ENCODE results near the gene MAPK1IP1L. TPM values are rescaled to one million over a fixed set of nuclear protein-coding genes. Genes with fewer than 3 reads are reported as not detected.
"Not testable (repeated sequence)": the region's sequence is repeated elsewhere in the genome, so short reads cannot be mapped to it uniquely, and the experiment has no call there.

MAPK1IP1L gene
- 72.5 TPM for total RNA-seq
- long read RNA-seq, partial matches to known transcripts: 20 of 99 reads
- long read RNA-seq, other reads (novel, unspliced or antisense): 79 of 99 reads

GRCh38 chr14:55051423-55052268, at the start of gene MAPK1IP1L:
Gene MAPK1IP1L, plus strand, starts transcription at chr14:55051647. Its CDS starts 10,037 bp downstream, at chr14:55061684.
- H3K4me1 ChIP-seq: peaks cover 23% of the 10 kb centered on the region
- peak; percentile 99 for ATAC-seq
- peak within 1 kb of the TSS; percentile 99 for H3K27ac ChIP-seq
- DNase-seq: peak; percentile 96
- no peaks in the 10 kb centered on the region for H3K9me3 ChIP-seq
- H3K27me3 ChIP-seq: no peaks in the 10 kb centered on the region
- intact Hi-C loops (cut with DNase I): no loop called here
- H3K36me3 ChIP-seq: no peaks in the 10 kb centered on the region
- TF ChIP-seq, protein P1, sequence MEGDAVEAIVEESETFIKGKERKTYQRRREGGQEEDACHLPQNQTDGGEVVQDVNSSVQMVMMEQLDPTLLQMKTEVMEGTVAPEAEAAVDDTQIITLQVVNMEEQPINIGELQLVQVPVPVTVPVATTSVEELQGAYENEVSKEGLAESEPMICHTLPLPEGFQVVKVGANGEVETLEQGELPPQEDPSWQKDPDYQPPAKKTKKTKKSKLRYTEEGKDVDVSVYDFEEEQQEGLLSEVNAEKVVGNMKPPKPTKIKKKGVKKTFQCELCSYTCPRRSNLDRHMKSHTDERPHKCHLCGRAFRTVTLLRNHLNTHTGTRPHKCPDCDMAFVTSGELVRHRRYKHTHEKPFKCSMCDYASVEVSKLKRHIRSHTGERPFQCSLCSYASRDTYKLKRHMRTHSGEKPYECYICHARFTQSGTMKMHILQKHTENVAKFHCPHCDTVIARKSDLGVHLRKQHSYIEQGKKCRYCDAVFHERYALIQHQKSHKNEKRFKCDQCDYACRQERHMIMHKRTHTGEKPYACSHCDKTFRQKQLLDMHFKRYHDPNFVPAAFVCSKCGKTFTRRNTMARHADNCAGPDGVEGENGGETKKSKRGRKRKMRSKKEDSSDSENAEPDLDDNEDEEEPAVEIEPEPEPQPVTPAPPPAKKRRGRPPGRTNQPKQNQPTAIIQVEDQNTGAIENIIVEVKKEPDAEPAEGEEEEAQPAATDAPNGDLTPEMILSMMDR (IDR thresholded peaks at IDR 0.05): peak; percentile 100
- peak within 1 kb of the TSS; percentile 80 for H3K4me3 ChIP-seq

GRCh38 chr14:55005071-55005470, 46.4 kb upstream of the MAPK1IP1L start:
- Histone ChIP-seq H3K27me3 (no peaks in the 10 kb centered on the region), H3K36me3 (no peaks in the 10 kb centered on the region), H3K9me3 (no peaks in the 10 kb centered on the region), H3K4me3 (no peak overlapping the region), H3K27ac (no peak overlapping the region), H3K4me1 (no peaks in the 10 kb centered on the region)
- ATAC-seq (no peak), DNase-seq (no peak)
- intact Hi-C loops (cut with DNase I): no loop called here
- TF ChIP-seq, protein P1 (IDR thresholded peaks at IDR 0.05): no peak

GRCh38 chr14:55015006-55015405, 36.4 kb upstream of the MAPK1IP1L start:
- no peak for DNase-seq
- TF ChIP-seq, protein P1 (IDR thresholded peaks at IDR 0.05): no peak

GRCh38 chr14:55019968-55020554, 31.4 kb upstream of the MAPK1IP1L start:
- no peaks in the 10 kb centered on the region for H3K36me3 ChIP-seq
- H3K4me3 ChIP-seq: no peak overlapping the region
- no peak overlapping the region for H3K27ac ChIP-seq
- intact Hi-C loops (cut with DNase I): no loop called here
- H3K9me3 ChIP-seq: no peaks in the 10 kb centered on the region
- DNase-seq: no peak
- no peak for ATAC-seq
- no peaks in the 10 kb centered on the region for H3K4me1 ChIP-seq
- H3K27me3 ChIP-seq: no peaks in the 10 kb centered on the region
- TF ChIP-seq, protein P1 (IDR thresholded peaks at IDR 0.05): no peak

More at GRCh38 chr14:55015006-55015405, 36.4 kb upstream of the MAPK1IP1L start:
- no peaks in the 10 kb centered on the region for H3K4me1 ChIP-seq
- no peaks in the 10 kb centered on the region for H3K27me3 ChIP-seq
- ATAC-seq: no peak
- H3K9me3 ChIP-seq: no peaks in the 10 kb centered on the region
- H3K36me3 ChIP-seq: no peaks in the 10 kb centered on the region
- H3K4me3 ChIP-seq: no peak overlapping the region
- intact Hi-C loops (cut with DNase I): no loop called here
- no peak overlapping the region for H3K27ac ChIP-seq

- H3K4me1 ChIP-seq: peaks cover 25% of the 10 kb centered on the region
- not testable (repeated sequence) for DNase-seq
These were observed 27.1 kb upstream of the MAPK1IP1L start for GRCh38 chr14:55024365-55024764.

DNA sequence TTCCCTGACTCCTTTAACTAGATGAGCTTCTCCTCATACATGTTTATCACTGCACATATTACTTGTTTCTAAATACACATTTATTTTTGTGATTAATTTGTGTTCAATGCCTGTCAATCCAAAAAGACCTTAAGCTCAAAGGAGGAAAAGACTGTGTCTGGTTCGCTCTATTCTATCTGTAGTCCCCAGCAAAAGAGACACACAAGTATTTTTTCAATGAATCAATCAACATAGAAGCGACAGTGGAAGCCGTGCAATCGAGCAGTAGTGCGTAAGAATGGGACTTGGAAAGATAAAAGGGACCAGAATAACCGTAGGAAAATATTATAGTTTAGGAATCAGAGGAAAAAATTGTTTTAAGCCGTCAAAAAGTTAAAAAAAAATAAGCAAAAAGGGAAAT, 25.5 kb upstream of the MAPK1IP1L start:
- H3K9me3 ChIP-seq: no peaks in the 10 kb centered on the region
- no peaks in the 10 kb centered on the region for H3K36me3 ChIP-seq
- H3K4me1 ChIP-seq: peaks cover 34% of the 10 kb centered on the region
- TF ChIP-seq, protein P1 (IDR thresholded peaks at IDR 0.05): no peak
- DNase-seq (no peak), ATAC-seq (no peak)
- no peaks in the 10 kb centered on the region for H3K27me3 ChIP-seq
- intact Hi-C loops (cut with DNase I): no loop called here
- peak overlapping the region; percentile 78 for H3K4me3 ChIP-seq
- no peak overlapping the region for H3K27ac ChIP-seq

More at GRCh38 chr14:55024365-55024764, 27.1 kb upstream of the MAPK1IP1L start:
- ATAC-seq; H3K27ac ChIP-seq; H3K36me3 ChIP-seq; H3K27me3 ChIP-seq; H3K9me3 ChIP-seq; H3K4me3 ChIP-seq; intact Hi-C loops (cut with DNase I): not testable (repeated sequence)

All from upper lobe of right lung (tissue), 1 donor.